Astrocyte (in vitro differentiated cells and primary cell): ENCODE results near the gene RBP3.

Experiments
- CTCF ChIP-seq: IDR thresholded peaks from 2 replicates; pipeline ENCODE4 v1.5.1; 2011; ENCODE audit warnings: low read depth, mild to moderate bottlenecking, inconsistent platforms, low read length, moderate library complexity; ENCODE audit not compliant: insufficient read depth
- EZH2 ChIP-seq: IDR thresholded peaks from 2 replicates; pipeline ENCODE4 v1.6.1; 2012; ENCODE audit warnings: mild to moderate bottlenecking, low read length, inconsistent platforms; ENCODE audit not compliant: insufficient read depth

DNA sequence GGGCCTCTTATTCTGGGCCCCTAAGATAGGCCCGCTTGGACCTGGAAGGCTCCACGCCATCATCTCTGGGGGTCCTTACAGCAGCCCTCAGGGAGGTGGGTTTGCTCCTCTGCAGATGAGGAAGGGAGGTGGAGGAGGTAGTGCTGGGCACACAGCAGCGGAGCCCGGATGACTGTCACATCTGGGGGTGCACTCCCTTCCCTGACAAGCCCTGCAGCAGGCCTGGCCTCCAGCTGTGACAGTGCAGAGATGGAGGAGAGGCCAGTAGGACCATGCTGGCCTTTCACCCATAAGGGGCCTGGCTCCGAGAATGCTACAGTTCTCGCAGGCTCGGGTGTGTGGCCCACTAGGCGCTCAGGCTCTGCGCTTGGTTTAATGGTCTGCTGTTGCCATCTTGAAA lies 16.7 kb upstream of the RBP3 start:
- TF ChIP-seq CTCF (no peak), EZH2 (no peak)
